Endodermal cell (in vitro differentiated cells): ENCODE results near the gene TTC28. TPM values are rescaled to one million over a fixed set of nuclear protein-coding genes. Genes with fewer than 3 reads are reported as not detected.

Experiments
- DNase-seq: peaks from one replicate; pipeline ENCODE4 v3.0.0-alpha.2; 2017
- H3K27ac ChIP-seq: 2 replicates; pipeline ENCODE4 v1.5.1; 2013; ENCODE audit warnings: mild to moderate bottlenecking, low read depth, low read length, moderate library complexity
- H3K27me3 ChIP-seq: 2 replicates; pipeline ENCODE4 v1.6.1; 2013; ENCODE audit warnings: mild to moderate bottlenecking, low read length, moderate library complexity; ENCODE audit not compliant: insufficient read depth, control insufficient read depth, poor library complexity, severe bottlenecking
- H3K36me3 ChIP-seq: 2 replicates; pipeline ENCODE4 v1.7.0; 2013; ENCODE audit warnings: mild to moderate bottlenecking, low read length, moderate library complexity; ENCODE audit not compliant: control insufficient read depth, insufficient read depth
- H3K4me1 ChIP-seq: one replicate; pipeline ENCODE4 v1.7.0; 2013; ENCODE audit warnings: low read length; ENCODE audit not compliant: control insufficient read depth, insufficient read depth
- H3K4me3 ChIP-seq: 2 replicates; pipeline ENCODE4 v1.5.1; 2013; ENCODE audit warnings: mild to moderate bottlenecking, low read length, moderate library complexity
- H3K9ac ChIP-seq: 2 replicates; pipeline ENCODE4 v1.6.1; 2013; ENCODE audit warnings: mild to moderate bottlenecking, low read length, moderate library complexity; ENCODE audit not compliant: poor library complexity, severe bottlenecking; ENCODE audit errors: extremely low read depth
- H3K9me3 ChIP-seq: 2 replicates; pipeline ENCODE4 v1.6.1; 2013; ENCODE audit warnings: mild to moderate bottlenecking, low read length, moderate library complexity; ENCODE audit not compliant: control insufficient read depth
- H3K27ac Mint-ChIP-seq: 2 replicates; pipeline ENCODE4 v1.8.0; 2020; ENCODE audit warnings: mixed read lengths
- H3K27me3 Mint-ChIP-seq: 2 replicates; pipeline ENCODE4 v1.8.0; 2021; ENCODE audit warnings: mild to moderate bottlenecking, mixed read lengths; ENCODE audit not compliant: insufficient read depth
- H3K36me3 Mint-ChIP-seq: 2 replicates; pipeline ENCODE4 v1.8.0; 2020; ENCODE audit warnings: low read depth, mixed read lengths
- H3K4me1 Mint-ChIP-seq: 2 replicates; pipeline ENCODE4 v1.8.0; 2020; ENCODE audit warnings: mixed read lengths
- H3K4me3 Mint-ChIP-seq: 2 replicates; pipeline ENCODE4 v1.8.0; 2020; ENCODE audit warnings: mild to moderate bottlenecking, moderate library complexity, mixed read lengths
- H3K9me3 Mint-ChIP-seq: 2 replicates; pipeline ENCODE4 v1.8.0; 2020; ENCODE audit warnings: mild to moderate bottlenecking, mixed read lengths
- CTCF ChIP-seq: fragments of 200-600 bp; sonication (generic); conservative IDR thresholded peaks from 2 replicates; pipeline ENCODE4 v1.5.0; 2021; ENCODE audit warnings: antibody characterized with exemption, mild to moderate bottlenecking
- WGBS, 2 experiments: methylation state at CpG; one replicate each; pipeline versions ENCODE4 v1.1.5 to v1.1.7; 2013; ENCODE audit warnings: missing lambda C conversion rate in 2 of 2, mixed read lengths in 1 of 2; ENCODE audit not compliant: insufficient coverage in 1 of 2, insufficient read length in 1 of 2; 5-methylcytosine and 5-hydroxymethylcytosine counted together
- total RNA-seq, 2 donors: library from RNA; stranded (reverse); fragmentation: NEBNext Ultra II Directional in 1 of 2; extraction: Animal tissue kit (Norgen Biotek cat#: 25700) in 1 of 2; gene quantifications; 2 replicates in 1 of 2; 3 replicates in 1 of 2; pipeline ENCODE4 v1.2.1, GENCODE V29; 2021

The TTC28 gene
- total RNA-seq, 2 donors from 2014 or later: 28.6 to 34.0 TPM

DNA sequence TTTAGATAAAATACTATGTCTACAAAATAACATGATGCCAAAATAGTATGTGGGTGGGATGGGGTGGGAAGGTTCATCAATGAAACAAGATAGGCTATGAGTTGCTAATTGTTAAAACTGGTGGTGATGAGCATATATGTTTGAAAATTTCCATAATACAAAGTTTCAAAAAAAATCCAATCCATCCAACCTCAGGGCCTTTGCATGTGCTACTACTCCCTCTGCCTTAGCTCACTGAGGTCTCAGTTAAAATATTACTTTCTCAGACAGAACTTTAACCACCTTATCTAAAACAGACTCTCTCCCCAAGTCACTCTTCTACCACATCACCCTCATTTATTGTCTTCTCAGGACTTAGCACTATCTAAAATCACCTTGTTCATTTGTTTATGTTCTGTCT, 201.1 kb downstream of the TTC28 start:
- no peaks in the 10 kb centered on the region for H3K9me3 ChIP-seq
- H3K9me3 Mint-ChIP-seq: peaks cover 1% of the 10 kb centered on the region

DNA sequence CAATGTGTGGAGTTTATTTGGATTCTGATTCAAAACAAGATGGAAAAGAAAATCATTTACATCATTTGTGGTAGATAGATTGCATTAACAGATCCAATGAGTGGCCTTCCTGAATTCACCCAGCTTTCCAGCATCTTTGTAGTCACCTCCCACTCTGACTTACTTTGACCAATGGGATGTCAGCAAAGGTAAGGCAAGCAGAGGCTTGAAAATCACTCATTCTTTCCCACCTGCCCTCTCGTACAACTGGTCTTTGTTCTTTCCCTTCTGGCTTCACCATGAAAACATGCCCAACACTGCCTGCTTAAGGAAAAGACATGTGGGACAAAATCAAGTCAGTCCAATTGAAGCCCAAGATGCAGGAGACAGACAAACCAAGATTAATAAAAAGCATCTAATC, 202.1 kb downstream of the TTC28 start:
- H3K9me3 Mint-ChIP-seq: peaks cover 1% of the 10 kb centered on the region
- Histone ChIP-seq H3K36me3 (no peaks in the 10 kb centered on the region), H3K9ac (no peak overlapping the region), H3K27me3 (no peaks in the 10 kb centered on the region), H3K27ac (no peak overlapping the region), H3K4me1 (peaks cover 3% of the 10 kb centered on the region), H3K9me3 (no peaks in the 10 kb centered on the region), H3K4me3 (no peak overlapping the region)
- H3K4me1 Mint-ChIP-seq: peaks cover 7% of the 10 kb centered on the region
- H3K27ac Mint-ChIP-seq: peak overlapping the region; percentile 1
- WGBS, 2 experiments: 81 to 100% methylated on average over 1 of the region's 1 CpG
- no peak overlapping the region for H3K4me3 Mint-ChIP-seq
- TF ChIP-seq CTCF: no peak
- H3K36me3 Mint-ChIP-seq: no peaks in the 10 kb centered on the region
- DNase-seq: no peak
- no peaks in the 10 kb centered on the region for H3K27me3 Mint-ChIP-seq

More for the DNA sequence above, 201.1 kb downstream of the TTC28 start:
- Mint-ChIP-seq H3K36me3 (no peaks in the 10 kb centered on the region), H3K27ac (no peak overlapping the region), H3K4me1 (peaks cover 7% of the 10 kb centered on the region), H3K27me3 (no peaks in the 10 kb centered on the region), H3K4me3 (no peak overlapping the region)
- no peak overlapping the region for H3K9ac ChIP-seq
- H3K4me1 ChIP-seq: peaks cover 3% of the 10 kb centered on the region
- no peak for TF ChIP-seq CTCF
- DNase-seq: no peak
- H3K4me3 ChIP-seq: no peak overlapping the region
- H3K36me3 ChIP-seq: no peaks in the 10 kb centered on the region
- no peak overlapping the region for H3K27ac ChIP-seq
- no peaks in the 10 kb centered on the region for H3K27me3 ChIP-seq

DNA sequence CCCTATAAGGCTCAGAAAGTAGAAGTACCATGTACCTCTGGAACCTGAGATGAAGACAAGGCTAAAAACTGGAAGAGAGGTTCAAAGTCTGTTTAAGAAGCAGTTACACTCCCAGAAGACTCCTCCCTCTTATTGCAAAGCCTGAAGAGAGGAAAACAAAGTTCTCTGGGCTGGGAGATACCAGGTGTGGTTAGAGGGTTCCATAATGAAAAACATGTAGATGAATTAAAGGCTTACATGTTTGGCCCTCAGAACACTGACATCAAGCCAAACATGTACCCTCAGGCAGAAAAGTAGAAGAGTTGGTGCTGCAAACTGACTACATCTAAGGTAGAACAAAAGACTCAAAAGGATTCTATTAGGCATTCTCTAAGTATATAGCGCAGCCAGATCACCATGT, 205.3 kb downstream of the TTC28 start:
- Histone ChIP-seq H3K9me3 (no peaks in the 10 kb centered on the region), H3K4me3 (no peak overlapping the region), H3K9ac (no peak overlapping the region), H3K27me3 (no peaks in the 10 kb centered on the region), H3K4me1 (no peaks in the 10 kb centered on the region), H3K27ac (no peak overlapping the region), H3K36me3 (no peaks in the 10 kb centered on the region)
- TF ChIP-seq CTCF: no peak
- WGBS, 2 experiments: 88 to 100% methylated on average over 1 of the region's 1 CpG
- Mint-ChIP-seq H3K36me3 (no peaks in the 10 kb centered on the region), H3K4me1 (no peaks in the 10 kb centered on the region), H3K9me3 (peaks cover 1% of the 10 kb centered on the region), H3K27ac (no peak overlapping the region), H3K27me3 (no peaks in the 10 kb centered on the region), H3K4me3 (no peak overlapping the region)
- DNase-seq: no peak
